ENCODE results near the gene PPP1CA.

PPP1CA gene

DNA sequence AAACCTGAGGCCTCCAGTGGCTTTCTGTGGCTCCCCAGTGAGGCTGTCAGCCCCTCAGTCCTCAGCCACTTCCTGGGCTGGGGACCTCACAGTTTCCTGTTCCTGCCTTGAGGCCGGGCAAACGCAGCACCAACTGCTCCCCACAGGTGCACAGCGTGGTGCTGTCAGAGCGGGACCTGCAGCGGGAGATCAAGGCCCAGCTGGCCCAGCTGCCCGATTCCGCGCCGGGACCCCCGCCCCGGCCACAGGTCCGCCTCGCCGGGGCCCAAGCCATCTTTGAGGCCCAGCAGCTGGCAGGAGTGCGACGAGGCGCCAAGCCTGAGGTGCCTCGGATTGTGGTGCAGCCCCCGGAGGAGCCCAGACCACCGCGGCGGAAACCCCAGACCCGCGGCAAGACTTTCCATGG, 7.6 kb upstream of the PPP1CA start:
- no peak overlapping the region for H3K4me3 ChIP-seq (ENCODE audit: low read depth, low read length)
- TF ChIP-seq, protein P1, sequence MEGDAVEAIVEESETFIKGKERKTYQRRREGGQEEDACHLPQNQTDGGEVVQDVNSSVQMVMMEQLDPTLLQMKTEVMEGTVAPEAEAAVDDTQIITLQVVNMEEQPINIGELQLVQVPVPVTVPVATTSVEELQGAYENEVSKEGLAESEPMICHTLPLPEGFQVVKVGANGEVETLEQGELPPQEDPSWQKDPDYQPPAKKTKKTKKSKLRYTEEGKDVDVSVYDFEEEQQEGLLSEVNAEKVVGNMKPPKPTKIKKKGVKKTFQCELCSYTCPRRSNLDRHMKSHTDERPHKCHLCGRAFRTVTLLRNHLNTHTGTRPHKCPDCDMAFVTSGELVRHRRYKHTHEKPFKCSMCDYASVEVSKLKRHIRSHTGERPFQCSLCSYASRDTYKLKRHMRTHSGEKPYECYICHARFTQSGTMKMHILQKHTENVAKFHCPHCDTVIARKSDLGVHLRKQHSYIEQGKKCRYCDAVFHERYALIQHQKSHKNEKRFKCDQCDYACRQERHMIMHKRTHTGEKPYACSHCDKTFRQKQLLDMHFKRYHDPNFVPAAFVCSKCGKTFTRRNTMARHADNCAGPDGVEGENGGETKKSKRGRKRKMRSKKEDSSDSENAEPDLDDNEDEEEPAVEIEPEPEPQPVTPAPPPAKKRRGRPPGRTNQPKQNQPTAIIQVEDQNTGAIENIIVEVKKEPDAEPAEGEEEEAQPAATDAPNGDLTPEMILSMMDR (IDR thresholded peaks at IDR 0.05; ENCODE audit: low read depth, low read length, missing control alignments): no peak
- in situ Hi-C loops (cut with HindIII; ENCODE audit: low sequenced_read_pairs): no loop called here
- DNase-seq (ENCODE audit: low read depth): no peak

DNA sequence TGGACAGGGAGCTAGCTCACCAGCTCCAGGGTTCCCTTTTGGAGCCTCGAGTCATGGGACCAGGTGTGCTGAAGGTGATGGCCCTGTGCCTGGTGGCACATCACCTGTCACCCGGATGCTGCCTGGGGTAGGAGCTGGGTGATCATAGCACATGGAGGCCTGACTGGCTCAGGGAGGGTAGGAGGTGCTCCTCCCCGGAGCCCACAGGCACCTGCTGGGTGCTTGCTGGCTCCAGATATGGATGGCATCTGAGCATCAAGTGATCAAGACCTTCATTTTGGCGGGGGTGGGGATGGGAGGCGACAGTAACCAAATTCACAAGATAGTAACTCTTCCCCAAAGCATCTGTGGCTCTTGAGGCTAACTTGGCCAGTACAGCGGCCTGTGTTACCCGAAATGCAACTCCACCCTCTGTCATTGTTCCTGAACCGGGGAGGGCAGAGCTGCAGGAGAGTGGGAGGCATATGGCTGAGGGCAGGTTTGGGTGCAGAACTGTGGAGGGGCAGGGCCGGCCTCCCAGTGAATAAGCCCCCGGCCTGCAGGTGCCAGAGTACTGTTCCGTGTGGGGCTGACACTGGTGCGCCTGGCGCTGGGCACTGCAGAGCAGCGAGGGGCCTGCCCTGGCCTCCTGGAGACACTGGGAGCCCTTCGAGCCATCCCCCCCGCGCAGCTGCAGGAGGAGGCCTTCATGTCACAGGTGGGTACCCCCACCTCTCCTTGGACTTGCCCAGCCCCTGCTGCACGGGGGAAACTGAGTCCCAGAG, 7.0 kb upstream of the PPP1CA start:
- no peak for DNase-seq (ENCODE audit: low read depth)
- TF ChIP-seq, protein P1 (IDR thresholded peaks at IDR 0.05; ENCODE audit: low read depth, low read length, missing control alignments): no peak
- H3K4me3 ChIP-seq (ENCODE audit: low read depth, low read length): no peak overlapping the region
- in situ Hi-C loops (cut with HindIII; ENCODE audit: low sequenced_read_pairs): no loop called here

DNA sequence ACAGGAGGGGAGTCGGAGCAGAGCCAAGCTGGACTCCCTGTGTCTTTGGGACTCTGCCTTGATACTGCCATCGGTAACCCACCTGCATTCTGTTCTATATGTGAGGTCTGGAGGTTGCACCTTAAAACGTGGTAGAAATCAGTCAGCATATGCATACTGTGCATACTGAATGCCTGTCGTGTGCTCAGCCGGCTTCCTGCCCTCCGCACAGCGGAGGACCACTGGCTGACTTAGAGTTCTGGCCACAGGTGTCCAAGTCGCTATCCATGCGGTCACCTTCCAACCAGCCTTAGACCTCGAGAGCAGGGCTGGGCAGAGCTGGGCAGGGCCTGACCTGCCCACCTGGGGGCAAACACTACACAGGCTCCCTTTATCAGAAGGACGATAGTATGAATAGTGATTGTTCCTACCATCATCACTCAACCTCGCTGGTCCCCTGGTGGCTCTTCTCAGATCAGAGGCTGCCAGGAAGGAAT, 6.1 kb upstream of the PPP1CA start:
- TF ChIP-seq, protein P1 (IDR thresholded peaks at IDR 0.05; ENCODE audit: low read depth, low read length, missing control alignments): no peak
- DNase-seq (ENCODE audit: low read depth): no peak
- no peak overlapping the region for H3K4me3 ChIP-seq (ENCODE audit: low read depth, low read length)
- in situ Hi-C loops (cut with HindIII; ENCODE audit: low sequenced_read_pairs): no loop called here

DNA sequence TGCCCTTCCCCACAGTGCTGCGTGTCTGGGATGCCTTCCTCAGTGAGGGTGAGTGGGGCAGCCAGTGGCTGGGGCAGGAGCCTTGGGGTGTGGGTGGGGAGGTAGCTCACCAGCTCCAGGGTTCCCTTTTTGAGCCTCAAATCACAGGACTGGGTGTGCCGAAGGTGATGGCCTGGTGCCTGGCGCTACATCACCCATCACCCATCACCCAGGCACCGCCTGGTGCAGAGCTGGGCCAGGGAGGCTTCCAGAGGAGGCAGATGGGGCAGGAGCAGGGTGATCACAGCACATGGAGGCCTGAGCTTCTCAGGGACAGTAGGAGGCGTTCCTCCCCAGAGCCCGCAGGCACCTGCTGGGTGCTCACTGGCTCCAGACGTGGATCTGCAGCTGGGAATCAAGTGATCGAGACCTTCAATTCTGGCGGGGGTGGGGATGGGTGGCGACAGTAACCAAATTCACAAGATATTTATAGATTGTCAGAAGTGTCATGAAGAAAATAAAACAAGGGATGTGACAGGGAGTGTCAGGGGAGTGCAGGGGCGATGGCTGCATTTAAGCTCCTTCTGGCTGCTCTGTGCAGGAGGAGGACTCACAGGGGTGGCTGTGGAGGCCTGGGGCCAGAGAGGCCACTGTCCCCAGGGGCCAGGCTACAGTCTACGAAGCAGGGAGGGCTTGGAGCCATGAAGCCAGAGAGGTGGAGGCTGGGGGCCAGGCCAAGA, 5.5 kb upstream of the PPP1CA start:
- in situ Hi-C loops (cut with HindIII; ENCODE audit: low sequenced_read_pairs): no loop called here
- TF ChIP-seq, protein P1 (IDR thresholded peaks at IDR 0.05; ENCODE audit: low read depth, low read length, missing control alignments): no peak
- DNase-seq (ENCODE audit: low read depth): no peak
- no peak overlapping the region for H3K4me3 ChIP-seq (ENCODE audit: low read depth, low read length)

DNA sequence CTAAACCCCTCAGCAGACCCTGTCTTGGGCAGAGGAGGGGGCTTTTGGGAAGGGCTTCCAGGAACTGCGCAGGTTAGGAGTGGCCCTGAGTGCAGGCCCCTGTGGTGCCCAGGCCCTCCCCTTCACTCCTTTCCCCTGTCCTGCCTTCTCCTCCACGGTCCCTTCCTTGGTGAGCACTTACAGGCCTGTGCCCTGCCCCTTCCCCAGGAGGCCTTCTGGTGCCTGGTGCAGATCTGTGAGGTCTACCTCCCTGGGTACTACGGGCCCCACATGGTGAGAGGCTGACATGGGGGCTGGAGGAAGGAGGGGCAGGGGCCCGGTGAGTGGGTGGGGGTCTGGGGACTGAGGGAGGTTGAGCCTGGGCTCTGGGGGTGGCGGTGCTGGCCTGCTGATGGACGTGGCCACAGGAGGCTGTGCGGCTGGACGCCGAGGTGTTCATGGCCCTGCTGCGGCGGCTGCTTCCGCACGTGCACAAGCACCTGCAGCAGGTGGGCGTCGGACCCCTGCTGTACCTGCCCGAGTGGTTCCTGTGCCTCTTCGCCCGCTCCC, 4.8 kb upstream of the PPP1CA start:
- in situ Hi-C loops (cut with HindIII; ENCODE audit: low sequenced_read_pairs): no loop called here
- TF ChIP-seq, protein P1 (IDR thresholded peaks at IDR 0.05; ENCODE audit: low read depth, low read length, missing control alignments): no peak
- no peak overlapping the region for H3K4me3 ChIP-seq (ENCODE audit: low read depth, low read length)
- DNase-seq (ENCODE audit: low read depth): no peak

DNA sequence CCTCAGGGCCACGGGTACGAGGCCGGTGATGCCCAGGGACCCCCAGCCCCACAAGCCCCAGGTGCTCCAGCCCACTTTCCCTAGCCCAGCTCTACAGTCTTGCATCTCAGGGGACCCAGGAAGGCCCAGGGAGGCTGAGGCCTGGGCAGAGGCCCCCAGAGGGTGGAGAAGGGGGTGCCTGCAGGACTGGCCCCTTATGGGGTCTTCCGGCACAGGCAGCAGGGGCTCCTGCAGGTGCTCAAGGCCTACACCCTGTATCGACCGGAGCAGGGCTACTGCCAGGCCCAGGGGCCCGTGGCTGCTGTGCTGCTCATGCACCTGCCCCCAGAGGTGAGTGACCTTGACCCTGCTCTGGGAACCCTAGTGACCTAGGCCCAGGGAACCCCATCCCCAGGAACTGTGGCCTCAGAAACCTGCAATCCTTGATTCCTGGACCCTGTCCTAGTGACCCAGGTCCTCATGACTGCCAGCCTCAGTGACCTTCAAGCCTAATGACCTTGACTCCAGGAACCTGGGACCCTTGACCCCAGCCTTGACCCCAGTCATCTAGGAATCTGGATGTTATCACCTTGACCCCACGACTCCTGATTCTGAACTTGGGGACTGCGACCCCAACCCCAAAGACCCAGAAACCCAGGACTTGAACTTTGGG, 4.2 kb upstream of the PPP1CA start:
- no peak for DNase-seq (ENCODE audit: low read depth)
- TF ChIP-seq, protein P1 (IDR thresholded peaks at IDR 0.05; ENCODE audit: low read depth, low read length, missing control alignments): no peak
- no peak overlapping the region for H3K4me3 ChIP-seq (ENCODE audit: low read depth, low read length)
- in situ Hi-C loops (cut with HindIII; ENCODE audit: low sequenced_read_pairs): no loop called here

Data from astrocyte of the cerebellum (primary cell).